Stimulated activated effector memory CD8-positive, alpha-beta T cell treated with anti-CD3 and anti-CD28 coated beads, Interleukin-12 subunit alpha, Interleukin-12 subunit beta, amount 100 ng/mL, for 72 hours (primary cell): ENCODE data around the gene ZNF711.
"Not testable (repeated sequence)": the region's sequence is repeated elsewhere in the genome, so short reads cannot be mapped to it uniquely, and the experiment has no call there.

ENCODE experiments used
- ATAC-seq: fragments of 150-1000 bp; cut with Tn5 transposase; 2 replicates; pipeline ENCODE4 v1.10.0; 2021
- DNase-seq, 2 donors: peaks; one replicate each; pipeline ENCODE4 v3.0.0; 2021 to 2022; ENCODE audit warnings: low spot score in 2 of 2
- H3K27ac Mint-ChIP-seq: one replicate; pipeline ENCODE4 v1.8.0; 2022; ENCODE audit warnings: mild to moderate bottlenecking, mixed read lengths
- H3K36me3 Mint-ChIP-seq: one replicate; pipeline ENCODE4 v1.8.0; 2022; ENCODE audit warnings: mild to moderate bottlenecking, mixed read lengths
- H3K4me1 Mint-ChIP-seq: one replicate; pipeline ENCODE4 v1.8.0; 2022; ENCODE audit warnings: mixed read lengths
- H3K4me3 Mint-ChIP-seq: one replicate; pipeline ENCODE4 v1.8.0; 2022; ENCODE audit warnings: mild to moderate bottlenecking, mixed read lengths
- H3K9me3 Mint-ChIP-seq: one replicate; pipeline ENCODE4 v1.8.0; 2022; ENCODE audit warnings: mixed read lengths

Gene ZNF711

DNA sequence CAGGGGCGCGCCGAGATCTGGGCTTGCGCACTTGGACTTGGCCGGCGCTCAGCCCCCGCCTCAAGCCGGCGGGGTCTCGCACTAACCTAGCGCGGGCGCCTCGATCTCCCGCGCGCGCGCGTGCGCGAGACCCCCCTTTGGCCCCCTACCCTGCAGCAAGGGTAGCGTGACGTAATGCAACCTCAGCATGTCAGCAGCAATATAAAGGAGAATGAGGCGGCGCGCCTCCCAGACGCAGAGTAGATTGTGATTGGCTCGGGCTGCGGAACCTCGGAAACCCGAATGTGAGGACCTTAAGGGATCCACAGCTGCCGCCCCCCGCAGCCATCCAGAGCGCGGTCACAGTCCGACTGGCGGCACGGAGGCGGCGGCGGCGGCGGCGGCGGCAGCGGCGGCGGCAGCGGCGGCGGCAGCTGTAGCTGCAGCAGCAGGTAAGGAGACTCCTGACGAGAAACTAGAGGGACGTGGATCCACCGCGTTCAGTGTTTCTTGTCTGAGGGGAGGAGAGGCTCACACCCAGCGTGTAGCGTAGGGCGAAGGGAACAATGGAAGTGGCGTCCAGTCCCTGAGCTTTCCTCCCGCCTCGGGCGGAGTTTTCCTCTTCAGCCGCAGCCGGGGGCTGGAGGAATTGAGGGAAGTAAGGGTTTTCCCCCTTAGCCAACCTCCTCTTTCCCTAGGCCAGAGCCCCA is at the start of gene ZNF711, which contains the start of gene SATL1:
Gene ZNF711 (plus strand): TSS at position 231 of the 689 bp plus-strand sequence. CDS start 3,582 bp downstream, outside the sequence.
Gene SATL1 (minus strand): TSS at position 19 of the 689 bp plus-strand sequence. CDS start 134,811 bp downstream, outside the sequence.
- no peaks in the 10 kb centered on the region for H3K9me3 Mint-ChIP-seq
- ATAC-seq: peak; percentile 57
- peaks cover 9% of the 10 kb centered on the region for H3K4me1 Mint-ChIP-seq
- peak within 1 kb of the TSS; percentile 76 for H3K4me3 Mint-ChIP-seq
- no peaks in the 10 kb centered on the region for H3K36me3 Mint-ChIP-seq
- H3K27ac Mint-ChIP-seq: peak within 1 kb of the TSS; percentile 65
- no peak for DNase-seq

DNA sequence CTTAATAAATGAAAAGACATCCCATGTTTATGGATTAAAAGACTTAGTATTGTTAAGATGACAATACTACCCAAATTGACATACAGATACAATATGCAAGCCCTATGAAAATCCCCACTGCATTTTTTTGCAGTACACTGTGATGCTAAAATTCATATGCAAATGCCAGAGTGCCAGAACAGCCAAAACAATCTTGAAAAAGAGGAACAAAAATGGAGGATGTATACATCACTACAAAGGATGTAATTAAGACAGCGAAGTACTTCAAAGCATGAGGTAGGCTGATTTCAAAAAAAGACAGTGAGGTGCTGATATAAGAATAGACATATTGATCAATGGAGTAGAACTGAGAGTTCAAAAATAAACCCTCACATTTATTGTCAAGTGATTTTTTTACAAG is 47.5 kb upstream of the ZNF711 start:
- H3K4me3 Mint-ChIP-seq: no peak overlapping the region
- DNase-seq (no peak), ATAC-seq (no peak)
- no peak overlapping the region for H3K27ac Mint-ChIP-seq
- no peaks in the 10 kb centered on the region for H3K36me3 Mint-ChIP-seq
- no peaks in the 10 kb centered on the region for H3K4me1 Mint-ChIP-seq
- peaks cover 11% of the 10 kb centered on the region for H3K9me3 Mint-ChIP-seq

DNA sequence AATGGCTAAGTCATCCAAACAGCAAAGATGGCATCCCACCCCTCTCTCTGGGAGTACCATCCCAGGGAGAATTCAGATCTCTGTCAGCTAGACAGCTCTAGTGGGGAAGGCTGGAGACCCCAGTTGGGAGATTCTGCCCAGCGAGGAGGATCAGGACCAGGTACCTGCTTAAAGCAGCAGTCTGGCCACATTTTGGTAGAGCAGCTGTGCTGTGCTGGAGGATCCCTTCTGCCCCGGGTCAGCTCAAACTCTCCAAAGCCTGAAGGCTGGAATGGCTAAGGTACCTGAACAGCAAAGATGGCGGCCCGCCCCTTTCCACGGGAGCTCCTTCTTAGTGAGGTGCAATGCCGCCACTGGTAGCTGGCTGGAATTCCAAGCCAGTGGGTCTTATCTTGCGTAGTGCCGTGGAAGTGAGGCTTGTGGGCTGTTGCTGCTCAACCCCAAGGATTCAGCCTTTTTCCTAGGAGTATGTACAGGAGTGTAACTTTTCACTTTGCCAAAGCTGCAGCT is 40.3 kb upstream of the ZNF711 start:
- no peak overlapping the region for H3K27ac Mint-ChIP-seq
- no peaks in the 10 kb centered on the region for H3K4me1 Mint-ChIP-seq
- no peak for DNase-seq
- no peak for ATAC-seq
- H3K36me3 Mint-ChIP-seq: no peaks in the 10 kb centered on the region
- H3K9me3 Mint-ChIP-seq: no peaks in the 10 kb centered on the region
- H3K4me3 Mint-ChIP-seq: no peak overlapping the region

DNA sequence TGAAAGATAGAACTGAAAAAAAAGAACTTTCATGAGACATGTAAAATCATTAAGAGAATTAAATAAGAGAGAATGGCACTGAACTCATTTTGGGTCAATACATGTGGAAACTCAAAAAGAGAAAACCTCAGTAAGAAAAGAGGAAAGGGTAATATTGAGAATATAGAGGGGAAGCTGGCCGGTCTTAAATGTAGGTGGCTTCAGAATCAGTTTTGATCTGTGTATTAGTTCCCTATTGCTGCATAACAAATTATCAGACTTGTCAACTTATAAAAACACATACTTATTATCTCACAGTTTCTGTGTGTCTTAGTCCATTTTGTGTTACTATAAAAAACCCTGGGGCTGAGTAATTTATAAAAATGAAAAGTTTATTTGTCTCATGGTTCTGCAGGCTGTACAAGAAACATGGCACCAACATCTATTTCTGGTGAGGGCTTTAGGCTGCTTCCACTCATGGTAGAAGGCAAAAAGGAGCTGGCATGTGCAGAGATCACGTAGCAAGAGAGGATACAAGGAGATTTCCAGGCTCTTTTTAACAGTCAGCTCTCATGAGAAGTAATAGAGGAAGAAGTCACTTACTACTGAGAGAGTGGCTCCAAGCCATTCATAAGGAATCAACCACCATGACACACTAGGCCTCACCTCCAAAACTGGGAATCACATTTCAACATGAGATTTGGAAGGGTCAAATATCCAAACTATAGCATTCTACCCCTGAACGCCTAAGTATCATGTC is 29.8 kb upstream of the ZNF711 start:
- DNase-seq (no peak), ATAC-seq (no peak)
- H3K9me3 Mint-ChIP-seq: peaks cover 6% of the 10 kb centered on the region
- H3K36me3 Mint-ChIP-seq: no peaks in the 10 kb centered on the region
- H3K4me1 Mint-ChIP-seq: no peaks in the 10 kb centered on the region
- no peak overlapping the region for H3K27ac Mint-ChIP-seq
- no peak overlapping the region for H3K4me3 Mint-ChIP-seq

DNA sequence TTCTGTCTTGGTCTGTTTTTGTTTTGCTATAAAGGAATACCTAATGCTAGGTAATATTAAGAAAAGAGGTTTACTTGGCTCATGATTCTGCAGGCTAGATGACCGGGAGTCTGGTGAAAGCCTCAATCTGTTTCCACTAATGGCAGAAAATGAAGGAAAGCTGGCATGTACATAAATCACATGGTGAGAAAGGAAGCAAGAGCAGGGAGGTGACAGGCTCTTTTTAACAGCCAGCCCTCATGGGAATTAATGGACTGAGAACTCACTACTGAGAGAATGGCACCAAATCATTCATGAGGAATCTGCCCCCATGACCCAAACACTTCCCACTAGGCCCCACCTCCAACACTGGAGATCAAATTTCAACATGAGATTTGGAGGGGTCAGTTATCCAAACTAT is 27.8 kb upstream of the ZNF711 start:
- Mint-ChIP-seq H3K4me1 (no peaks in the 10 kb centered on the region), H3K27ac (no peak overlapping the region), H3K36me3 (no peaks in the 10 kb centered on the region), H3K9me3 (no peaks in the 10 kb centered on the region), H3K4me3 (no peak overlapping the region)
- no peak for ATAC-seq
- no peak for DNase-seq

DNA sequence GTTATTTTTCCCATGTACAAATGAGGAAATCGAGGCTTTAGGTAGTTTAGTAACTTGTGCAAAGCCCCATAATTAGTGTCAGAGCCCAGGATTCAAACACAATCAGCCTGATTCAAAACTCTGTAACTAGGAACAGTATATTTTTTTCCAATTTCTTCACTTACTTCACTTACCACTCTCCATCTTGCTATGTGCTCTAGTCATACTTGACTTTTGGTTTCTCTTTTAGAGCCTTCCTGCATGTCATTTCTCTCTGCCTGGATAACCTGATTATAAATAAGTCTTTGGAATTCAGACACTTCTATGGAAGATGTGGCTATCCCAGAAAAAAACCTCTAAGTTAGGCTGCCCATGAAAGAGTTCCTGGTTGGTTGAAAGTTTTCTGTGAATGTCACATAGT is 22.4 kb upstream of the ZNF711 start:
- Mint-ChIP-seq H3K36me3 (no peaks in the 10 kb centered on the region), H3K4me1 (no peaks in the 10 kb centered on the region), H3K27ac (no peak overlapping the region), H3K4me3 (no peak overlapping the region), H3K9me3 (no peaks in the 10 kb centered on the region)
- no peak for DNase-seq
- no peak for ATAC-seq

DNA sequence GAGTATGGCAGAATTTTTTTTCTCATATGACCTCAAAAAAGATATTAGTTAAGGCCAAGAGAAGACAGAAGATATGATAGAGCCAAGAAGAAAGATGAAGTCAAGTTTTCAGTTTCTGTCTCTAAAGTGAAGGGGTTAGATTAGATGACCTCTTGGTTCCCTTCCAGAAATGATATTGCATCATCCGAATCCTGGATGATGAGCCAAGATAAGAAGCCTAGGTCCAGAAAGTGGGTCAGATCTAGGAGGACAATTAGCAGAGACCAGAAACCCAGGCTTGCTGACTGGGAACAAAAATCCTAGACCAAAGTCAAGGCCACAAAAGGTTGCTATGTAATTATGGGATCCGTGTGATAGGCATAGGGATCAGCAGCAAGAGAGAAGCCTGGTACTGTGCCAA is 20.4 kb upstream of the ZNF711 start:
- H3K36me3 Mint-ChIP-seq: no peaks in the 10 kb centered on the region
- DNase-seq (no peak), ATAC-seq (no peak)
- no peaks in the 10 kb centered on the region for H3K9me3 Mint-ChIP-seq
- H3K4me3 Mint-ChIP-seq: no peak overlapping the region
- H3K27ac Mint-ChIP-seq: no peak overlapping the region
- no peaks in the 10 kb centered on the region for H3K4me1 Mint-ChIP-seq

DNA sequence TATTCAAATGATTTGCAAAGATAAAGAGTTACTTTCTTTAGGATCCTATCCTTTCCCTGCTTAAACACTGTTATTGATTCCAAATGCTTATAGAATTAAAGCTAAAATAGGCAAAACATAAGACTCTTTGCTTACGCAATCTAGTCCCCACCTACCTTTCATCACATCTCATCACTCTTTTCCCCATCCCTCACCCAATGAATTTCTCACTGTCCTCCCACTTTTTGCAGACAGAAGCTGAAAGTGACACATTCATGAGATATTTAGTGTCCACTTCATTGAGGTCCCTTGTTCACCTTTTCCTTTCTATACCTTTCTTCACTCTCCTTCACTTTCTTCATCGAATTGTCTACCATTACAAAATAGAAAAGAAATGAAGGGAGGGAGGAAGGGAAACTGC is 636 bp upstream of the ZNF711 start:
- DNase-seq (no peak), ATAC-seq (no peak)
- Mint-ChIP-seq H3K4me1 (peaks cover 9% of the 10 kb centered on the region), H3K27ac (no peak overlapping the region), H3K9me3 (no peaks in the 10 kb centered on the region), H3K4me3 (peak overlapping the region; percentile 76), H3K36me3 (no peaks in the 10 kb centered on the region)

DNA sequence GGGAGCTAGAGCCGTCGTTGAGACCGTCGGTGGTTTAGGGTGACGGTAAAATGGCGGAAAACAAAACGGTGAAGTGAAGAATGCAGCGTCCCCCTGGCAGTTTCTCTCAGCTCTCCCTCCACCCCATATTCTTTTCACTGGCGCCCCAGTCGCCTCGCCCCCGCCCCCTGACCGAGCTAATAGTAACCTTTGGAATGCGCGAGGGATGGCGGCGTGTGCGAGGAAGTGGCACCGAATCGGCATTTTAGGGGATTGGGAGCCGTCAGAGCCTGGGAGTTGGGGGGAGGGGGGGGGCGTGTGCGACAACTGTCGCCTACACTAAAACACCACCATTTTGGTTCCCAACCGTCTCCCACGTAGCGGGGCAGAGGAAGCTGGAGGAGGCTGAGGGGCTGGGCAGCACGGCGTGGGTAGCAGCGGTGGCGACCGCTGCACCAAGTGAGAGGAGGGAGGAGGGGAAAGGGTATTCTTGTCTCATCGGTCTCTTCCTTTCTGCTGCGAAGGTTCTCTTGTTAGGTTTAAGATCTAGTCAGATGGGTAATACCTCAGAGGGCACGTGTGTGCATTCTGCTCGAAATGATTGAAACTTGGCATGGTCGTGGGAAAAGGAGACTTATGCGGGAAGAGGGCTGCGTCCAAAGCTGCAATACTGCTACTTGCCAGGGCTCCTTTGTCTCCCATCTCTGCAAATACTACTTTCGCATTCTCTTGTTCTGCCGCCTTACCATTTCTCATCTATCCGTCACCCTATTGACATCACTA is 840 bp downstream of the ZNF711 start:
- Mint-ChIP-seq H3K36me3 (no peaks in the 10 kb centered on the region), H3K27ac (peak overlapping the region; percentile 65), H3K9me3 (no peaks in the 10 kb centered on the region), H3K4me1 (peaks cover 9% of the 10 kb centered on the region), H3K4me3 (peak overlapping the region; percentile 76)
- DNase-seq: no peak
- ATAC-seq: peak; percentile 61

DNA sequence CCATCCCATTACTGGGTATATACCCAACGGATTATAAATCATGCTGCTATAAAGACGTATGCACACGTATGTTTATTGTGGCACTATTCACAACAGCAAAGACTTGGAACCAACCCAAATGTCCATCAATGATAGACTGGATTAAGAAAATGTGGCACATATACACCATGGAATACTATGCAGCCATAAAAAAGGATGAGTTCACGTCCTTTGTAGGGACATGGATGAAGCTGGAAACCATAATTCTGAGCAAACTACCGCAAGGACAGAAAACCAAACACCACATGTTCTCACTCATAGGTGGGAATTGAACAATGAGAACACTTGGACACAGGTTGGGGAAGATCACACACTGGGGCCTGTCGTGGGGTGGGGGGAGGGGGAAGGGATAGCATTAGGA is 41.5 kb downstream of the ZNF711 start:
- not testable (repeated sequence) for ATAC-seq, DNase-seq, H3K36me3 Mint-ChIP-seq, H3K4me3 Mint-ChIP-seq, H3K4me1 Mint-ChIP-seq, H3K27ac Mint-ChIP-seq, H3K9me3 Mint-ChIP-seq

DNA sequence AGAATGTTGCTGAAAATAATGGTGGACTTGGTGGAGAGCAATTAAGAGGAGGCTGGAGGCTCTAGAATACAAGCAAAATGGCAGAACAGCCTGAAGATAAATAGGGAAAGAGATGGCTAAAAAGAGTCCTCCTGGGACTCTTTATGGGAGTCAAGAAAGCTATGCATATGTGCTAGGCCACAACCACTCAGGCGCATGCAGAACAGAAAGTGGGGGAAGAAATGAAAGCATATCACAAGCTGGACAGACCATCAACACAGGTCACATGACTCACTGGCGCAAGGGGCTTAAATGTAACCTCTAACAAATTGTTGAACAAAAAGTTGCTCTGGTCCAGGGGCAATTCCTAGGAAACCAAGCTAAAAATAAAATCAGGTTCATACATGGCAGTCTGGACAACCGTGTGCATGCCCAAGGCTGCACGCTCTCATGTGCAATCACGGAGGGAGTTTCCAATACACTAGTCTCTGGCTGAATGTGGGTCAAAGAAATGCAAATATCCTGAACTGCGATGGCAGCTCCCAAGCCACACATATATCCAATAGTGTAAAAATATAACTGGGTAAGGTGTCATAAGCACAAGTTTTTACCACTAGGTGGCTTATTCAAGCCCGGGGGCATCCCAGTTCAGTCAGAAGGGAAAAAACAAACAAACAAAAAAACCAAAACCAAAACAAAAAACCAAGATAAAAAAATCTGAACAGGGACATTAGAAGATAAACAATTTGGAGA is 45.4 kb downstream of the ZNF711 start:
- H3K4me1 Mint-ChIP-seq: no peaks in the 10 kb centered on the region
- DNase-seq (no peak), ATAC-seq (no peak)
- H3K4me3 Mint-ChIP-seq: no peak overlapping the region
- H3K27ac Mint-ChIP-seq: no peak overlapping the region
- H3K9me3 Mint-ChIP-seq: peaks cover 5% of the 10 kb centered on the region
- no peaks in the 10 kb centered on the region for H3K36me3 Mint-ChIP-seq

DNA sequence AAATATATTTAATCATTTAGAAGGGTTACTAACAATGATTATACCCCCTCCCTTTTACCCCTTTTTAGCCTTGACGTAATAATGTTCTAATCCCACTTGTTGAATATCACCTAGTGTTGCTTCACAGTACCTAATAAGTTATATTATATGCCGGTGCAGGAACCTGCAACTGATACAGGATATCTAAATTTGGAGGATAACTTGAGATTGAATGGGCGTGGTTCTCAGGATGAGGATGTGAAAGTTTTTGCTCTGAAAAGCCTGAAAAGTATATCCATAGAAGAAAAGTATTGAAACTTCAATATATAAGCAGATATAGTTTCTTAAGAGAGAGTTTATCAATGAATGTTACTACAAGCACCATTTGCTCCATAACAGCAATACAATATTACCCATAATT is 59.8 kb downstream of the ZNF711 start:
- Mint-ChIP-seq H3K4me3 (no peak overlapping the region), H3K36me3 (no peaks in the 10 kb centered on the region), H3K27ac (no peak overlapping the region), H3K4me1 (no peaks in the 10 kb centered on the region), H3K9me3 (peaks cover 3% of the 10 kb centered on the region)
- DNase-seq (no peak), ATAC-seq (no peak)

DNA sequence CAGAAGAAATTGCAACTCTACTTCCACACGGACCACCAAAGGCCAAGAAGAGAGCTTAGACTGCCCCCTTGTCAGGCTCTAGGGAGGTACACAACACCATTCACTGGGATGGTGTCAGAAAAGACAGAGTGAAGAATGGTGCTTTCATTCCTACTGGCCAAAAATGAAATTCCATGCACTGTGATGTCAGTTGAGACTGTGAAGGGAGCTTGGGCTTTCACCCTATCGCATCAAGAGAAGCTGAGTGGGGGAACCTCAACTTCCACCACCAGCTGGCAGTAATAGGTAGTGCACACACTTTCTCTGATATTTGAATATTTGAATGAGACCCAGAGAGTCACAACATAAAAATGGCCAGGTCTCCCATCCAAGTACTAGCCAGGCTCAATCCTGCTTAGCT is 65.9 kb downstream of the ZNF711 start:
- H3K9me3 Mint-ChIP-seq: peaks cover 2% of the 10 kb centered on the region

DNA sequence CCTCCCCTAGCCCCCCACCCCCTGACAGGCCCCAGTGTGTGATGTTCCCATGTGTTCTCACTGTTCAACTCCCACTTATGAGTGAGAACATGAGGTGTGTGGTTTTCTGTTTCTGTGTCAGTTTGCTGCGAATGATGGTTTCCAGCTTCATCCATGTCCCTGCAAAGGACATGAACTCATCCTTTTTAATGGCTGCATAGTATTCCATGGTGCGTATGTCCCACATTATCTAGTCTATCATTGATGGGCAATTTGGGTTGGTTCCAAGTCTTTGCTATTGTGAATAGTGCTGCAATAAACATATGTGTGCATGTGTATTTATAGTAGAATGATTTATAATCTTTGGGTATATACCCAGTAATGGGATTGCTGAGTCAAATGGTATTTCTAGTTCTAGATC is 67.6 kb downstream of the ZNF711 start:
- not testable (repeated sequence) for H3K36me3 Mint-ChIP-seq, H3K4me1 Mint-ChIP-seq, ATAC-seq, H3K9me3 Mint-ChIP-seq, DNase-seq, H3K4me3 Mint-ChIP-seq, H3K27ac Mint-ChIP-seq

More for the DNA sequence above, 65.9 kb downstream of the ZNF711 start:
- no peak overlapping the region for H3K4me3 Mint-ChIP-seq
- ATAC-seq (no peak), DNase-seq (no peak)
- no peaks in the 10 kb centered on the region for H3K4me1 Mint-ChIP-seq
- no peak overlapping the region for H3K27ac Mint-ChIP-seq
- H3K36me3 Mint-ChIP-seq: no peaks in the 10 kb centered on the region
